ENCODE measurements around the gene PSRC1. TPM values are rescaled to one million over a fixed set of nuclear protein-coding genes. Genes with fewer than 3 reads are reported as not detected.
A peak's percentile ranks its signal among the peaks of the same experiment; 100 is the strongest.

PSRC1 gene
- 14.2 and 23.3 TPM in 2 replicates for total RNA-seq

GRCh38 chr1:109282952-109283747 lies at the start of gene PSRC1:
Gene PSRC1 (minus strand): TSS chr1:109283145.
- H3K4me3 ChIP-seq (ENCODE audit: low read depth, low read length), result peak within 1 kb of the TSS; percentile 81
- peak; percentile 98 for DNase-seq (ENCODE audit: low read depth)
- TF ChIP-seq CTCF (IDR thresholded peaks at IDR 0.05; ENCODE audit: insufficient read depth, low read depth, low read length), result peak; percentile 48

GRCh38 chr1:109331113-109331512 lies 48.2 kb upstream of the PSRC1 start:
- H3K4me3 ChIP-seq (ENCODE audit: low read depth, low read length), result no peak overlapping the region
- no peak for DNase-seq (ENCODE audit: low read depth)
- no peak for TF ChIP-seq CTCF (IDR thresholded peaks at IDR 0.05; ENCODE audit: insufficient read depth, low read depth, low read length)

GRCh38 chr1:109327285-109327684 lies 44.3 kb upstream of the PSRC1 start:
- TF ChIP-seq CTCF (IDR thresholded peaks at IDR 0.05; ENCODE audit: insufficient read depth, low read depth, low read length), result no peak
- no peak for DNase-seq (ENCODE audit: low read depth)
- H3K4me3 ChIP-seq (ENCODE audit: low read depth, low read length), result no peak overlapping the region

- no peak for DNase-seq (ENCODE audit: low read depth)
- no peak for TF ChIP-seq CTCF (IDR thresholded peaks at IDR 0.05; ENCODE audit: insufficient read depth, low read depth, low read length)
- H3K4me3 ChIP-seq (ENCODE audit: low read depth, low read length), result no peak overlapping the region
These were observed 40.0 kb upstream of the PSRC1 start for GRCh38 chr1:109322974-109323373.

GRCh38 chr1:109319114-109319513 lies 36.2 kb upstream of the PSRC1 start:
- no peak for DNase-seq (ENCODE audit: low read depth)
- no peak for TF ChIP-seq CTCF (IDR thresholded peaks at IDR 0.05; ENCODE audit: insufficient read depth, low read depth, low read length)
- no peak overlapping the region for H3K4me3 ChIP-seq (ENCODE audit: low read depth, low read length)

- H3K4me3 ChIP-seq (ENCODE audit: low read depth, low read length), result no peak overlapping the region
- DNase-seq (ENCODE audit: low read depth), result no peak
- no peak for TF ChIP-seq CTCF (IDR thresholded peaks at IDR 0.05; ENCODE audit: insufficient read depth, low read depth, low read length)
These were observed 33.6 kb upstream of the PSRC1 start for GRCh38 chr1:109316506-109316905.

GRCh38 chr1:109315288-109315687 lies 32.3 kb upstream of the PSRC1 start:
- DNase-seq (ENCODE audit: low read depth), result no peak
- no peak for TF ChIP-seq CTCF (IDR thresholded peaks at IDR 0.05; ENCODE audit: insufficient read depth, low read depth, low read length)
- H3K4me3 ChIP-seq (ENCODE audit: low read depth, low read length), result no peak overlapping the region
